Activated effector memory CD4-positive, alpha-beta T cell treated with Interleukin-2 at 50 U/mL for 16 hours (primary cell): ENCODE data around the gene DNAJC17.

Experiments
- DNase-seq: peaks from one replicate; pipeline ENCODE4 v3.0.0-alpha.2; 2020

The DNAJC17 gene

GRCh38 chr15:40764629-40765103 lies 42.6 kb downstream of the DNAJC17 start:
- no peak for DNase-seq

- DNase-seq: peak; percentile 58
Measured at GRCh38 chr15:40763801-40764628, 43.3 kb downstream of the DNAJC17 start, which contains the start of gene GCHFR. GCHFR (plus strand) TSS chr15:40764068; CDS start chr15:40764181, 113 bp downstream.

DNA sequence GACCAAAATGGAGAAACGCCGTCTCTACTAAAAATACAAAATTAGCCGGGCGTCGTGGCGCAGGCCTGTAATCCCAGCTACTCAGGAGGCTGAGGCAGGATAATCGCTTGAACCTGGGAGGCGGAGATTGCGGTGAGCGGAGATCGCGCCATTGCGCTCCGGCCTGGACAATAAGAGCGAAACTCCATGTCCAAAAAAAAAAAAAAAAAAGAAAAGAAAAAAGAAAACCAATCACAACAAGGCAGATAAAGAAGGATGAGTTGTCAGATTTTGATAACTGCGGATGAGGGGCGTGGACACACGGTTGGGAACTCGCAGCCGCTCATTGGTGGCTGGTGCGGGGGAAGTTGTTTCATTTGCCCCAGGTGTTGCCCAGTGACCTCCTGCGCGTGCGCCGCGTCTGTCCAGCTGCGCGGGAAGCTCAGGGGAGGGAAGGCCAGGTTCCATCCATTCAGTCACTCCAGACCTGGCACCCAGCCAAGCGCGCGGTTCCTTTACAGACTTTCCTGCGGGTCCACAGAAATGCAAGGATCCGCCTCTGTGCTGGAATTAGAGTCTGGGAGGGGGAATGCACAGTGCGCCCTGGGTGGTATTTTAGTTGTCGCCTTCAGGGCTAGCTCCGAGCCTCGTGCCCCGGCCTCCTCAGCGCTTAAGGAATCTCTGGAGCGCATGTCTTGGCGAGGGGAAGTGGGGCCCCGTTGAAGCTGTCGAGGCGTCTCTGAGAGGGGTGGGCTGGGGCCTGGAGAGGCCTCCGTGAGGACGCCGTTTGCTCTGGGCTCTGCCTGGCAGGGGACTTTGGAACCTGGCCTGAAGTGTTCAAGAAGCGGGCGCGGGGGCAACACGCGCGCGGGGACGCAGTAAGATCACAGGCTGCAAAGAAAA lies 44.1 kb downstream of the DNAJC17 start:
- DNase-seq: no peak

DNA sequence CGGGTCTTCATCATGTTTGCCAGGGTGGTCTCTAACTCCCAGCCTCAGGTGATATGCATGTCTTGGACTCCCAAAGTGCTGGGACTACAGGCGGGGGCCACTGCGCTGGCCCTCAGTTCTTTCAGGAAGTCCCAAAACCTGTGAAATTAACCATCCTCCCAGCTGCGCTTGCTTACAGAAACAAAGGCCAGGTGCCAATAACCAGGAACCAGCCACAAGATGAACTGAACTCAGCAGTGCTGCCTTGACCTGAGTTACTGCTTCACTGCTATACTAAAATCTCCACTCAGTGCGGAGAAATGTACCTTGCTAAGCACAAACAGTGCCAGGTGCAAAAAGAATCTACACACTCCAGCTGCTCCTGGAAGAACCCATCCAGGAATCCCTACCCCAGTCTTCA lies 47.3 kb downstream of the DNAJC17 start:
- no peak for DNase-seq

GRCh38 chr15:40756938-40757337 lies 50.3 kb downstream of the DNAJC17 start:
- no peak for DNase-seq

DNA sequence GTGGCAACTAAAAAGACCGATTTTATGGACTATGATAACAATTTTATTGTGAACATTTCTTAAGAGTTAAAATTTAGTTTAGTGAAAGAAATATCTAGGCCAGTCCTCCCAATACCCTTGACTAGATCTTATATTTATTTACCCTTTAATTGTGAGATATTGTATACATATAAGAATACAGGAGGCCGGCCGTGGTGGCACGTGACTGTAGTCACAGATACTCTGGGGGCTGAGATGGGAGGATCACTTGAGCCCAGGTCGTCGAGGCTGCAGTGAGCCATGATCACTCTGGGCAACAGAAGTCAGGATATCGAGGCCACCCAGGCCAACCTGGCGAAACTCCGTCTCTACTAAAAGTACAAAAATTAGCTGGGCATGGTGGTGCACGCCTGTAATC lies 51.5 kb downstream of the DNAJC17 start:
- no peak for DNase-seq

DNA sequence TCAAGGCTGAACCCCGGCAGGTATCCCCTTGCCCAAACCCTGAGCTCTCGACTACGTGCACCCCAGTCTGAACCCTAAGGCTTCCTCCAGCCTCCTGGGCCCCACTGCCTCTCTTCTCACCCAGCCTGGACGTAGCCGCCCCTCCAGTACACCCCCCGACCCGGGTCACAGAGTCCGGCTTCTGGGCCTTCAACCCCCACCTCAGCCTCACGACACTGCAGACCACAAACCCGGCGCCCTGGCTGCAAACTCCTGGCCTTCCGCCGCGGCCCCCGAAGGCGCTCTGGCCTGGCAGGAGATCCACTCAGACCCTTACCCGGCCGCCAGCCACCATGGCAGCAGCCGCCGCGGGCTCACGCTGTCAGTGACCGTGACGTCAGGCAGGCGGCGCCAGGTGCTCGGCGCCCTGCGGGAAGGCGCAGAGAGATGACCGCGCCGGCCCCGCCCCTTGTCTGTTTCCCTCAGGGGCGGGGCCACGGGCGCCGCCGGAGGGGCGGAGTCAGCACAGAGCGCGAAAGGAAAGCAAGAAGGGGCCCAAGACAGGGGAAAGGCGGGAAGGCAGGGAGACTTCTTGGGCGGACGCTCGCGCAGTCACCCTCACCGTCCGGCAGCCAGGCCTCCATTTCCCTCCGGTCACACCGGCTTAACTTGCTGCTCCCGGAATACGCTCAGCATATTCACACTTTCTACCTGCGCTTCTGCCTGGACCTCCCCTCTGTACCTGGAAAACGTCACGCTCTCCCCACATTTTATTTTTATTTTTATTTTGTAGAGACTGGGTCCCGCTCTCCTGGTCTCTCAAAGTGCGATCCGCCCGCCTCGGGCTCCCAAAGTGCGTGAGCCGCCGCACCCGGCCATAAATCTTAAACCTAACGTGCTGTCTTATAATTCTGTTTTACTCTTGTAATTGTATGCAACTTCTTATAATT lies 52.1 kb downstream of the DNAJC17 start, which contains the start of gene RMDN3:
Gene RMDN3 (minus strand): TSS at position 372 of the 929 bp plus-strand sequence. CDS start 471 bp downstream, outside the sequence.
- DNase-seq: peak; percentile 89

DNA sequence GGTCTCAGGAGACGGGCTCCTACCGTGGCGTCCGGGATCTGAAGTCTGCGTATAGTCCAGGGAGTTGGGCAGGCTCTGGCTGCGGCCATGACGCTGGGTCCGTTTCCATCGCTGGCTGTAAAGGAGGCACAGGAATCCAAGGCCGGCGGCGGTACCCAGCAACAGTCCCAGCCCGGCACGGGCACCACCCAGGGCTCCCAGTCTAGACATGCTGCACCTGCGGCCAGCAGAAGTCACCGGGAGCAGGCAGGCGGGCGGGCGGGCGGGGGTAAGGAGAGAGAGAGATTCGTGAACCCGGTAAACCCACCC lies 52.7 kb downstream of the DNAJC17 start:
- no peak for DNase-seq

DNA sequence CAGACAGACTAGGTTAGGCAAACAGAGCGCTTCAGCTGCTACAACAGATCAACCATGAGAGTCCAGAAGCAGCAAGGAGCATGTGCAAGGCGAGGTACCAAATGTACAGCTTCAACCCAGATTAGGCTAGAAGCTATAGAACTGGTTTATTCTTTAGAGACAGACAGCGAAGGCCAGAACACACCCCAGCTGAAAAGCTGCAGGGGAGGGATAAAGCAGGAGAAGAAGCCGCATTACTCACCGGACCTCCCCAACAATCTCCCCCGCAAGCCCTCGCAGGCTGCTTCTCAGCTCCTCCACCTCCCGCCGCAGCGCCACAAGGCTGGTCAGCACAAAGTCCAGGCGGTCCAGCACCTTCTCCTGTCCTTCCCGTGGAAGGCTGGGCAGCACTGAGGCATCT lies 55.5 kb downstream of the DNAJC17 start:
- DNase-seq: no peak

DNA sequence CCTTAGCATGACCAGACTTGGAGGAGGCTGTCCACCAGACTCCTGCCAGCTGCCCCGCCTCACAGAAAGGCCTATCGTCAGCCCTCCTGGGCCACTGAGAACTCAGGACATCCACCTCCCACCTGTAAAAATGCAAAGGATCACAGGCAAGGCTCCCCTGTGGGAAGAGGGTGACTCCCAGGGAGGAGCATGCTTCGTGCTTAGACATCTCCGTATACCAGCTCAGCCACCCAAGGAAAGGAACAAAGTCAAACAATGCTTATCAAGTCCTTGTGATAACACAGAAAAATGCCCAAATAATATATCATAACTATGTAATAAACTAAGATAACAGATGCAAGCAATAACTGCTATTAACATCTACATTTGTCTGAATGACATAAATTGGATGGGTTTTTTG lies 56.4 kb downstream of the DNAJC17 start:
- no peak for DNase-seq

DNA sequence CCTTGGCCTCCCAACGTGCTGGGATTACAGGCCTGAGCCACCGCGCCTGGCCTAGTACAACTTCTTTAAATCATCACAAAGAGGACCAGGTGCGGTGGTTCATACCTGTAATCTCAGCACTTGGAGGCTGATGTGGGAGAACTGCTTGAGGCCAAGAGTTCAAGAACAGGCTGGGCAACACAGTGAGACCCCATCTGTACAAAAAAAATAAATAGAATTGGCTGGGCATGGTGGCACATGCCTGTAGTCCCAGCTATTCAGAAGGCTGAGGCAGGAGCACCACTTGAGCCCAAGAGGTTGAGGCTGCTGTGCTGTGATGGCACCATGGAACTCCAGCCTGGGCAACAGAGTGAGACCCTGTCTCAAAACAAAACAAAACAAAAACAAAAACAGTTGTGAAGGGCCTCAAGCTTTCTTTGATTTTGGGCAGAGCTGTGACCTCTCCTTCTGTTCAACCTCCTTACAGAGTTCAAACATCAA lies 58.1 kb downstream of the DNAJC17 start:
- DNase-seq: no peak

DNA sequence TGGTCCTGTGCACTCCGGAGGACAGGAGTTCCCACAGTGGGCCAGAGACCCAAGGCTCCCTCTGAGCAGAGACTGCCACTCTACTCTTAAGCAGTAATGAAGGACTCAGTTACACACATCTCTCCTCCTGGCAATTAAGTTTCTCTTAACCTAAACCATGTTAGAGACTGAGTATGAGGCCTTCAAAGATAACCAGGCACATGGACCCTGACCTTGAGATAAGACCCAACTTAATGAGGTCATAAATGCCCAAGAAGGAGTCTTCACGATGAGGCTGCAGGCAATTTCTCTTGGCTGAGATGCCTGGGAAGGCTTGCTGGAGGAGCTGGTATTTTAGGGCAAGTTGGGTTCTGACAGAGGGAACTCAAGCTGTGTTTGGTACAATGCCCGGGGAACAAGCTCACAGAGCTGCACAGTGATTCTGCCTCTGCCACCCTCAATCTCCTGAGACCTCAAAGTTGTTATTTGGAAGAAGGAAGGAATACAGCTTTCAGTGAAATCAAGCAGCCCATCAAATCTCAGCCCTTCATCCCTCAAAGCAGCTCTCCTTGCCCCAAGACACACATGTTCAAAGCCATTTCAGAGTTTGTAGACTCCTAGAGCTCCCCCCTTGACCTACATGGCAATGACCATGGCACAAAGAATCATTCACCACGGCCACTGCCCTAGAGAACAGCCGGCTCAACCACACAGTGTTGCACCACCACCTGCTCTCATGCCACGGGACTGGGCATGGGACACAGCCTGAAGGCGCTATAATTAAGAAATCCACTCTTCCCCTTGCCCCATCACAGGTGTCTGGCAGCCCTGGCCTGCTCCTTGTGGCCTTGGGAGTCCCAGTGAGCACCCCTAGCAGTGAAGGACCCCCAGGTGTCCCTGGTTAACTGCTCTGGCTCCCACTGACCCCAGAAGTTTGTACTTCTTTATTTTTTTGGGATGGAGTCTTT lies 59.3 kb downstream of the DNAJC17 start:
- DNase-seq: no peak

DNA sequence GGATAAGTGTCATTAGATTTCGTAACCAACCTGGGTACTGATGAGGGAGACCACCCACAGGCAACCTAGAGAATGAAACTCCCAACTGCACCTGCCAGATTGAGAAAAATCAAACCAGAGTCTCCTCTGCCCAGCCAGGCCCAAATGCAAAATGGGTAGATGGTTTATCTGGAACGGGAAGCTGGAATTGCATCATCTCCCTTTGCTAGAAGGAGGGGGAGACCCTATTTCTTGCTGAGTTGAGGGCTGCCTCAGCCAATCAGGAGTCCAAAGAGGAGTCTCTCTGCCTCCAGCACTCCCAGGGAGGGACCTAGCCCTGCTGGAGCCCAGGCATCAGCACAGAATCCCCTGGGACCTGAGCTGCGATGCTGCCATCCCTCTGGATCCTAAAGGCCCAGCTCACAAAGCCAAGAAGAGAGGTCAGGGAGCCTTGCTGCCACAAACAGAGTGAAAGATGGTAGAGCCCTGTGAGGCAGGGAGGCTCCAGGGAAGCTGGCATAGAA lies 60.3 kb downstream of the DNAJC17 start:
- no peak for DNase-seq

GRCh38 chr15:40744815-40745152 lies 62.5 kb downstream of the DNAJC17 start:
- no peak for DNase-seq

DNA sequence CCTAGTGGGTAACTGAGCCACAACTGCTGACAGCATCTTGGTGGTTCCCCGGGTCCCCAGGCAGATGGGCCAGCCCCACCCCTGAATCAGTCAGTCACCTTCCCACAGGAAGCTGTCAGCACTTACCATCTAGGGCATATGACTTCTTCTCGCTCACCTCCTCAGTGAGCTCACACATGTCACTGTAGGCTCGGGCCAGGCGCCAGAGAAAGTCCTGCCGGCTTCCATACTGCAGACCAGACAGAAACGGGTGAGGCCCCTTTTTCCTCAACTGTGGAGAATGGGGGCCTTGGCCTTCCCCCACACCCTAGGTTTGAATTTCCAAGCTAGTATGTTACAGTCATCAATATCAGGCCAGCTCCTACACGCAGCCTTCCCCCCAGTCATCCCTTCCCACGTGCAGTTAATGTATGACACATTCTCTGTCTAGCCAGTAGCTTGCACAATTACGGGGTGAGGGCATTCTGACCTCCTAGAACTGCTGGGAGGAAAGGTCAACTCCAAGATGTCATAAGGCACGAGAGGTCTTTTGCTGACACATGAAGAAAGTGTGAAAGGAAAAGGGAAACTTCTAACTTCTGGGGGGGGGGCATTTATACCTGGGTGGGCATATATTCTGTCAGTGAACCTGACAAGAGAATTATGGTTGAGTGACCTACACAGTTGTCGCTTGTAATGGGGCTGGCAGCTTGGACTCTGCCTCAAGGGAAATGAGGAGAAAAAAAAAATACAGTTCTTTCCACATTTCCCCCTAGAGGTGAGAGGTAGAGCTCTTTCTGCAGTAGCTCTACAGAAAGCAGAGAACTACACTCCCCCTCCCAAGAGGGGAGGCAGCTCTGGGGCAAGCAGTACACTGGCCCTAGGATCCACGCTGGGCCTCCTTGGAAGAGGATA lies 63.1 kb downstream of the DNAJC17 start:
- DNase-seq: peak; percentile 53

DNA sequence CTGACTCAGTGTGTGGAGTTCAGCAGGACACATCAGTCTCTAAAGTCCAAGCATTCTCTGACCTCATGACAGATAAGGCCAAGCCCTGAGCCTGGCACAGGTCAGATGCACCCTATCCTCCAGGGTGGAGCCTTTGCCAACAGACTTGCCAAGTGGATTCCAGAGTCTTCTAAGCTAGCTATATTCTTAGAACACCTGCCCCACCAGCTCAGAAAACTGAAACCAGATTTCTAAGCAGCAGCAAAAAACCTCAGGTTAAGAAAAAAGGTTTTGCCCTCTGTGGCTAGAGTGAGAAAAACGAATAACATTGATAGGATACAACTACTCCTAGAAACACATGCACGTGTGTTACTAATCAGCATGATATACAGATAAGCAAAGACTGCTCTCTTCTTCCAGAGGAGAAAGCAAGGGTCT lies 63.8 kb downstream of the DNAJC17 start:
- no peak for DNase-seq

GRCh38 chr15:40739854-40740253 lies 67.4 kb downstream of the DNAJC17 start:
- no peak for DNase-seq

DNA sequence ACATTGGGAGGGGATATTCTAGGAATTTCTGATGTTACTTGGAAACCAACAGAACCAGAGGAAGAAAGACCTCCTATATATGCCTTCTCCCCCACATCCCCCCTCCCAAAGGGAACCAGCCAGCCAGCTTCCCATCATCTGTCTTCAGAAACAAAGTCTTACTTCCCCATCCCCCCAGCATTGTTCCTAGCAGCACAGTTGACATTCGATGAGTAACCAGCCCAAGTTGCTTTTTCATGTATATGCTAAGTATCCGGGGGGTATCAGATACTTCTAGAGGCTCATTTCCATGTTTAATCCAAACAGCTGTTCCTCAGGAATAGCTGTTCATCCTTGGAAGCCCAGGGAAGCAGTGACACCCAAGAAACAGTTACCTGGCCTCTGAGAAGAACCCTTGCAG lies 68.2 kb downstream of the DNAJC17 start:
- DNase-seq: no peak

- no peak for DNase-seq
Measured at GRCh38 chr15:40737048-40737447, 70.2 kb downstream of the DNAJC17 start.

DNA sequence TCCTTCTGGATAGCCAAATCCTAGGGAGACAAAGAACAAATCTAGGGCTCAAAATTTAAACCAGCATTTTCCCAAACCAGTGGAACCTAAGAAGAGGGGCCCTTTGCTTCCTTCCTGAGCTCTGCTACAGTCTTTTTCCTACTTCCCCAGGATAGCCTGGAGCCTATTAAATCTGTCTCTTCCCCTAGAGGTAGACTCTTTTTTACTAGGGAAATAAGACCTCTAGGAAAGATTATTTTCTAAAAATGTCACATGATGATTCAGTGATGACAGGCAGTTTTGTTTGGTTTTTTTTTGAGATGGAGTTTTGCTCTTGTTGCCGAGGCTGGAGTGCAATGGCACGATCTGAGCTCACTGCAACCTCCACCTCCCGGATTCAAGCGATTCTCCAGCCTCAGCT lies 70.7 kb downstream of the DNAJC17 start:
- no peak for DNase-seq
